Lung (tissue), 4 donors: ENCODE data around the gene CXorf51A. TPM values are rescaled to one million over a fixed set of nuclear protein-coding genes. Genes with fewer than 3 reads are reported as not detected.

Experiments used
- polyA plus RNA-seq, 2 donors: library from polyadenylated mRNA; stranded (reverse); fragments of 200-250 nt; gene quantifications; one replicate each; pipeline ENCODE4 v1.2.1, GENCODE V29; 2013
- total RNA-seq, 2 donors: library from RNA; depleted of rRNA in 1 of 2; stranded (reverse); fragments of >200 nt in 1 of 2; gene quantifications; one replicate each; pipeline ENCODE4 v1.2.1, GENCODE V29; 2014 to 2021
- donor health status: Bipolar disorder and iron deficiency.
- donor health status: healthy.
- donor health status: DM: yes; HTN: yes; CAD: no.

The CXorf51A gene
- total and polyA plus RNA-seq, 4 donors: not detected

Other genes with a start within 250 kb of the CXorf51A start
- gene CXorf51B, start 5.0 kb downstream of the CXorf51A start, total RNA-seq: not detected
- gene CXorf51B, start 5.0 kb downstream of the CXorf51A start, polyA plus RNA-seq: not detected